ENCODE data around the gene RNF103.
"Not testable (repeated sequence)": the region's sequence is repeated elsewhere in the genome, so short reads cannot be mapped to it uniquely, and the experiment has no call there.

RNF103 gene

GRCh38 chr2:86623494-86624266 is at the start of gene RNF103:
TSS of gene RNF103 (minus strand) at chr2:86623865. CDS start at chr2:86622886, 979 bp downstream.
- peak; percentile 77 to 81 for DNase-seq (ENCODE audit: low read depth in 2 of 2)

GRCh38 chr2:86673011-86673410 is 49.3 kb upstream of the RNF103 start:
- DNase-seq (ENCODE audit: low read depth in 2 of 2): no peak

- DNase-seq (ENCODE audit: low read depth in 2 of 2): no peak
Measured at GRCh38 chr2:86672027-86672545, 48.4 kb upstream of the RNF103 start.

- no peak for DNase-seq (ENCODE audit: low read depth in 2 of 2)
Measured at GRCh38 chr2:86671337-86671981, 47.8 kb upstream of the RNF103 start.

DNA sequence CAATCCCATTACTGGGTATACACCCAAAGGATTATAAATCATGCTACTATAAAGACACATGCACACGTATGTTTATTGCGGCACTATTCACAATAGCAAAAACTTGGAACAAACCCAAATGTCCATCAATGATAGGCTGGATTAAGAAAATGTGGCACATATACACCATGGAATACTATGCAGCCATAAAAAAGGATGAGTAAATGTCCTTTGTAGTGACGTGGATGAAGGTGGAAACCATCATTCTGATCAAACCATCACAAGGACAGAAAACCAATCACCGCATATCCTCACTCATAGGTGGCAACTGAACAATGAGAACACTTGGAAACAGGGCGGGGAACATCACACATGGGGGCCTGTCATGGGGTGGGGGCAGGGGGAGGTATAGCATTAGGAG is 45.7 kb upstream of the RNF103 start:
- DNase-seq (ENCODE audit: low read depth in 2 of 2): not testable (repeated sequence)

- DNase-seq (ENCODE audit: low read depth in 2 of 2): no peak
Measured at GRCh38 chr2:86661333-86661732, 37.7 kb upstream of the RNF103 start.

DNA sequence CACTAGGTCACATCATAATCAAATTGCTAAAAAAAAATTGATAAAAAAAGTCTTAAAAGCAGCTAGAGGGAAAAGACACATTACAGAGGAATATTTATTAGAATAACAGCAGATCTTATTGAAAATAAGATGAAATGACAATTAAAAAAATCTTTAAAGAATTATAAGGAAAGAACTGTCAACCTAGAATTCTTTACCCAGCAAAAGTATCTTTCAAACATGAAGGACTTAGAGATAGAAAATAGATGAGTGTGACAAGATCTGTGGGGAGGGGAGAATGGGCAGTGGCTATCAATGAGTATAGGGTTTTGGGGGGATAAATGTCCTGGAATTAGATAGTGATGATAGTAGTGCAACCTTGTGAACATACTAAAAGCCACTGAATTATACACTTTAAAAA is 26.5 kb upstream of the RNF103 start:
- DNase-seq (ENCODE audit: low read depth in 2 of 2): no peak

DNA sequence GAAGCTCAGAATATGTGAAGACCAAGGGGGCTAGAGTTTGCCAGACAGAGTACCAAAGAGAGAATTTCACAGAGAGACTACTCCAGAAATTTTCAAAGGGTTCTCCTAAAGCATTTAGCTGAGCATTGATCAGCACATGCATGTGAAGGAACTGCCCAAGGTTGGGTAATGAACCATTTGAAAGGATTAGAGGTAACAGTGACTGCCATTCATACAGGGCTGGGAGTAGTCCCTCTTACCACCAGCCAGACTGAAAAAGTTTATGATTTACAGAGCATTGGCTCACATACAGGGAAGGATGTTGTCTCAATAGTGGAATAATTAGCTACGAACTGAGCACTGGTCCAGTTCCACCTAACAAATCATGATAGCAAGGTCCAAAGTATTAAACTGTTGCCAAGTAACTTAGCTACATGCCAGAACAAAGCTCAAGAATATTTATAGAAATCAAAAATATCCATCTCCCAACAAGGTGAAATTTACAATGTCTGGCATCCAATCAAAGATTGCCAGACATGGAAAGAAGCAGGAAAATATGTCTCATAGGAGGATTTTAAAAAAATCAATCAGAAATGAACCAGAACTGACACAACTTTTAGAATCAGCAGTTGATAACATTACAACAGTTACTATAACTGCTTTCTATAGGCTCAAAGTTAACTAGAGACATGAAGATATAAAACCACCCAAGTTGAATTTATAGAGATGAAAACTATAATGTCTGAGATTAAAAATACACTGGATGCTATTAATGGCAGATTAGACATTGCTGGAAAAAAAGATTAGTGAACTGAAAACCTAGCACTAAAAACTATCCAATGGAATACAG is 25.7 kb upstream of the RNF103 start:
- DNase-seq (ENCODE audit: low read depth in 2 of 2): no peak

DNA sequence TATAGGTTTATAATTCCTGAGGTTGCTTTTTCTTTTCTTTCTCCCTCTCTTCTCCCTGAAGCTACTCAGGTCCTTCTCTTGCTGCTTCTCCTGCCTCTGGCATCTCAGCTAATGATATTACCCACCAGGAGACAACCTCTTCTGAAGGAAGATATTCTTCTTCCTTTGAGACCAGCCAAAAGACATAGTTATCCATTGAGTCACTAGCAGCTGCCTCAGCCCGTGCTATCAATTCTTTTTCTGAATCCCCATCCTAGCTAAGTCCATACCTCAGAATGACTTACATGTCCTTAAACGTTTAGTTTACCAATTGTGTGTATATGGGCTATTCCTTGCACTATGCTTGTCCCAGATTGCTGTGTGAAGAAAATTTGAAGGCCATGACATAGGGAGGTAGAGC is 25.0 kb upstream of the RNF103 start:
- no peak for DNase-seq (ENCODE audit: low read depth in 2 of 2)

DNA sequence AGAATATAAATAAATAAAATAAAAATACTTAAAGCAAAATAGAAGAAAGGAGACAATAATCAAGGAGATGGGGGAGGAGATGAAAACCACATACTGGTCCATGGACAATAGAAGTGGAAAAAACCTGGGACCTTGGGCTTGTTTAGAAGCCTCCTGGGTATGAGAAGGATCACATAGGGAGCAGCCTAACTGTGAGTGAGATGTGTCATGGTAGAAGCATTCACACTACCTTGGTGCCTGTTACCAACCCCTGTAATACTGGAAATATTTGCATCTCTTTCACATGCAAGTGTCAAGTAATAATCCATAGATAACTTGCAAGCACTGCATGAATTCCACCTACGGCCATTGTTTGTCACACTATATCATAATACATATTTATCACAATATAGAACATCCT is 23.2 kb upstream of the RNF103 start:
- no peak for DNase-seq (ENCODE audit: low read depth in 2 of 2)

GRCh38 chr2:86646329-86646728 is 22.7 kb upstream of the RNF103 start:
- DNase-seq (ENCODE audit: low read depth in 2 of 2): no peak

DNA sequence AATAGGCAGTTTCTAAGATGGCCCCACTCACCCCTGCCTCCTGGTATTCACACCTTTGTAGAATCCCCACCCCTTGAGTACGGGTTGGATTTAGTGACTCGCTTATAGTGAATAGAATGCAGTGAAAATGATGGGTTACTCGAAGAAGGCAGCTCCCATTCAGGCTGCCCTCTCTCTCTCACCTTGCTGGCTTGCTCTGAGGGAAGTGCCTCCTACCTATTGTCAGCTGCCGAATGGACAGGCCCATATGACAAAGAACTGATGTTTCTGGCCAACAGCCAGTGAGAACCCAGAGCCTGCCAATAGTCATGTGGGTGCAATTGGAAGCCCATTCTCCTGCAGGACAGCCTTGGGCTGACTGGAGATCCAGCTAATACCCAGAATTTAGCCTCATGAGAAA is 22.1 kb upstream of the RNF103 start:
- no peak for DNase-seq (ENCODE audit: low read depth in 2 of 2)

- DNase-seq (ENCODE audit: low read depth in 2 of 2): no peak
Measured at GRCh38 chr2:86638712-86639111, 15.0 kb upstream of the RNF103 start.

DNA sequence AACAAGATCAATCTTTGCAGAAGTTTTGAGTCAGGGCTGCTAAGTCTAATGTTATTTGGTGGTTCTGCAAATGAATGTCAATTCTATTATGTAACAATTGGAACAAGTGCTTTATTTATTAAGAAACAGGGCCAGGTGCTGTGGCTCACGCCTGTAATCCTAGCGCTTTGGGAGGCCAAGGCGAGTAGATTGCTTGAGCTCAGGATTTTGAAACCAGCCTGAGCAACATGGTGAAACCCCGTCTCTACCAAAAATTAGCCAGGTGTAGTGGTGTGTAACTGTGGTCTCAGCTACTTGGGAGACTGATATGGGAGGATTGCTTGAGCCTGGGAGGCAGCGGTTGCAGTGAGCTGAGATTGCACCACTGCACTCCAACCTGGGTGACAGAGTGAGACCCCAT is 13.2 kb upstream of the RNF103 start:
- DNase-seq (ENCODE audit: low read depth in 2 of 2): no peak

GRCh38 chr2:86634352-86634751 is 10.7 kb upstream of the RNF103 start:
- DNase-seq (ENCODE audit: low read depth in 2 of 2): no peak

- no peak for DNase-seq (ENCODE audit: low read depth in 2 of 2)
Measured at GRCh38 chr2:86633155-86633651, 9.5 kb upstream of the RNF103 start.

DNA sequence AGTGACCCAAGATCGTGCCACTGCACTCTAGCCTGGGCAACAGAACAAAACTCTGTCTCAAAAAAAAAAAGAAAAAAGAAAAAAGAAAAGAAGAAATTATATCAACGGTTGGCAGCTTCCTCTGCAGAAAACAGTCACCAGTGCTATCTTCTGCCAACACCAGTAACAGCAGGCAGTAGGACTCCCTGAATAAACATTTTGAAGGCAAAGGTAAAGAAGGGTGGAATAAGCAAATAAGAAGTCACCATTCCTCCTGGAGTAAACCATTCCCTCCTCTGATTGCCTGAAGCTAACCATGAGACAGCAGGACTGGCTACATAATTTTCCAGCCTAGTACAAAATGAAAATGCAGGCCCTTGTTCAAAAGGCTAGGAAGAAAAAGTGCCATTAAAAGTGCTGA is 9.0 kb upstream of the RNF103 start:
- no peak for DNase-seq (ENCODE audit: low read depth in 2 of 2)

DNA sequence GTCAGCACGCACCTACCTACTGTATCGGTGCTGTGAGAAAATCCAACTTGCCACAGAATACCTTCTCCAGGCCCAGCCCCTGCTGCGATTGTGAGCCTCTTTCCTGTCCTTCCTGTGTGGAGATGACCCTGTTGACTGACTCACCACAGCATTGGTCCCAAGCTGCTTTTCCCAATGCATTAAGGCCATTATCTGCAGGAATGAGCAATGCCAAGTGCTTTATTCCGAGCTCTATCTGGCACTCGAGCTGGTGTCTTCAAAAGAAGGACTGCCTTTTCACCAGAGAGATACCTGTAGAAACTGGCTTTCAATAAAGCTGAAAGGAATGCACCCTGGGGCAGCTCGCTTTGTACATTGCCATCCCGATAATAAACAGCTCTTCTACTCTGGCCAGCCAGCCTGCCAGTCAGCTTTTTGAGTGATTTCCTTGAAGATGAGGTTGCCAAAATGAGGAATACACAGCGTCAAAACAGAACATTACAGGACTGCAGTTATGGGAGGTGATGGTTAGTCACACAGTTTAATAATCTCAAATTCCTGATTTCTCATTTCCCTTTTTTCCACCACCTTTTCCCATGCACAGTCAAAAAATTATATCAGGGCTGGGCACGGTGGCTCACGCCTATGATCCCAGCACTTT is 8.3 kb upstream of the RNF103 start:
- no peak for DNase-seq (ENCODE audit: low read depth in 2 of 2)

GRCh38 chr2:86628091-86628522 is 4.4 kb upstream of the RNF103 start:
- DNase-seq (ENCODE audit: low read depth in 2 of 2): no peak

DNA sequence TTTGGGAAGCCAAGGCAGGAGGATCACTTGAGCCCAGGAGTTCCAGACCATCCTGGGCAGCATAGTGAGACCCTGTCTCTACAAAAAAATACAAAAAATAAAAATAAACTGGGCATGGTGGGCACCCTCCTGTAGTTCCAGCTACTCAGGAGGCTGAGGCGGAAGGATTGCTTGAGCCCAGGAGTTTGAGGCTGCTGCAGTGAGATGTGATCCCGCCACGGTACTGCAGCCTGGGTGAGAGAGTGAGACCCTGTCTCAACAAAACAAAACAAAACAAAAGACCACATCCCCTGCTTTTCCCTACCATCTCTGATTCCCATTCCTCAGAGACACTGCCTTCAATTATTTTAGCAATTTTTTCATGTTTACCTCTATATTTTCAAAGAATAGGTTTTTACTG is 3.9 kb upstream of the RNF103 start:
- no peak for DNase-seq (ENCODE audit: low read depth in 2 of 2)

GRCh38 chr2:86625096-86625495 is 1.4 kb upstream of the RNF103 start:
- no peak for DNase-seq (ENCODE audit: low read depth in 2 of 2)

DNA sequence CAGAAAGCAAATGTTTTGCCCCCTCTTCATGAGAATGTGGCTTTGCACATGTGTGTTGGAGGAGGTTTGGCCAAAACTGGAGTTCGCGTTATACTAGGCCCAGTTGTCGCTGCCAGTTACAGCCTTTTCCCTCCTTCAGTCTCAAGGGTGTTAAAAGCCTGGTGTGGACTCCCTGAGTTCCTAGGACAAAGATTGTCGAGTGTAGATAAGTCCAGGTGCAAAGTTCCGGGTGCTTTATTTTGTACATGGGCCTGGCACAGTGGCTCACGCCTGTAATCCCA is 542 bp upstream of the RNF103 start:
- DNase-seq (ENCODE audit: low read depth in 2 of 2): no peak

Data from fibroblast of skin of left quadriceps (primary cell).